ENCODE results near the gene DUSP10. TPM values are rescaled to one million over a fixed set of nuclear protein-coding genes. Genes with fewer than 3 reads are reported as not detected.

The DUSP10 gene
- total RNA-seq, 2 donors from 2014 or later, result 6.5 to 11.7 TPM

DNA sequence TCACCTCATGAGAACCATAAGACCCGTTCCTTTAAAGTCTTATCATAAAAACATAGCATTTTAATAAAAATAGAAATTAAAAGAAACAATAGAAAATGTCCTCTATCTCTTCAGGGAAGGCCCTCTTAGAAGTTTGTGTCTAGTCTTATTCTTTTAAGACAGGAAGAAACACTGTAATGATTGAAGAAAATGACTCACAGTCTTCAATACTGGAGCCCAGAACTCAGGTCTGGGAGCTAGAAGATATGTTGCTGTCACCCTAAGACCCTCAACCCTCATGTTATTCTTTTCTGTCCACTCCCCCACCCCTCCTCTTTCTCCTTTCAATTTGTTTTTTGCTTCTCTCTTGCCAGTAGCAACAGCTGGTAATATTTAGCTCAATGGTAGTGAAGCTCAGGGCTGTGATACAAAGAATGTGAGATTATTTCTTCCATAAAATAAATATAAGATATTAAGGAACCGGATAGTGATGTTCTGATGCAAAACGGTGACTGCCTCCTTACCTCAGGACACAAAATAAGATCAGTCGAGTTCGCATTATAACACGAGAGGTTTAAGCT is 12.0 kb downstream of the DUSP10 start:
- WGBS, 2 experiments (ENCODE audit: insufficient coverage in 1 of 2, insufficient read length in 1 of 2), result 90% methylated on average over 3 to 5 of the region's 6 CpGs
- no peak for DNase-seq
- peaks cover 5% of the 10 kb centered on the region for H3K4me1 ChIP-seq (ENCODE audit: control insufficient read depth, insufficient read depth, low read length)
- no peaks in the 10 kb centered on the region for H3K27me3 ChIP-seq (ENCODE audit: control insufficient read depth, insufficient read depth, low read length, poor library complexity, severe bottlenecking)
- TF ChIP-seq CTCF (conservative IDR thresholded peaks at IDR 0.05), result no peak
- H3K9me3 ChIP-seq (ENCODE audit: control insufficient read depth, low read length), result peaks cover 20% of the 10 kb centered on the region
- H3K9ac ChIP-seq (ENCODE audit: extremely low read depth, low read length, poor library complexity, severe bottlenecking), result no peak overlapping the region
- H3K36me3 Mint-ChIP-seq (ENCODE audit: low read depth), result peaks cover 9% of the 10 kb centered on the region
- no peak overlapping the region for H3K27ac Mint-ChIP-seq
- no peak overlapping the region for H3K4me3 Mint-ChIP-seq
- peaks cover 2% of the 10 kb centered on the region for H3K9me3 Mint-ChIP-seq
- H3K4me3 ChIP-seq (ENCODE audit: low read length), result no peak overlapping the region
- peaks cover 8% of the 10 kb centered on the region for H3K4me1 Mint-ChIP-seq
- H3K27ac ChIP-seq (ENCODE audit: low read depth, low read length), result no peak overlapping the region
- H3K27me3 Mint-ChIP-seq (ENCODE audit: insufficient read depth), result no peaks in the 10 kb centered on the region
- H3K36me3 ChIP-seq (ENCODE audit: control insufficient read depth, insufficient read depth, low read length), result peaks cover 81% of the 10 kb centered on the region

DNA sequence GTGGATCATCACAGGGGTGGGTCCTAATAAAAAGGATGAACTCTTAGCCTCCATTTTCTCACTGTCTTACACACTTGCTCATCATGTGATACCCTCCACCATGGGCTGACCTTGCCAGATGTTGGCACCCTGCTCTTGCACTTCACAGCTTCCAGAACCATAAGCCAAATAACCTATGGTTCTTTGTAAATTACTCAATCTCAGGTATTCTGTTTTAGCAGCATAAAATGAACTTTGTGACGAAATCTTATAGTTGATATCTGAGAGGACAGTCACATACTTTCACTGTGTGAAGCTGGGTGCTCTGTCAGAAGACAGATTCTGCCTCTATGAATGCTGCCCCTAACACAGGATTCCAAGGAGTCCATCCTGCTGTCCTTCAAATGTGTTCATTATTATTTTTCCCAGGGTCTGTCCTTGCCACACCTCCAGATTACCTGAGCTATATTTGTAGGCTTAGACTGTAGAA is 13.8 kb downstream of the DUSP10 start:
- TF ChIP-seq CTCF (conservative IDR thresholded peaks at IDR 0.05), result no peak
- H3K4me1 ChIP-seq (ENCODE audit: control insufficient read depth, insufficient read depth, low read length), result peaks cover 5% of the 10 kb centered on the region
- H3K27me3 ChIP-seq (ENCODE audit: control insufficient read depth, insufficient read depth, low read length, poor library complexity, severe bottlenecking), result no peaks in the 10 kb centered on the region
- H3K27ac ChIP-seq (ENCODE audit: low read depth, low read length), result no peak overlapping the region
- peaks cover 80% of the 10 kb centered on the region for H3K36me3 ChIP-seq (ENCODE audit: control insufficient read depth, insufficient read depth, low read length)
- H3K4me3 ChIP-seq (ENCODE audit: low read length), result peak overlapping the region; percentile 31
- peaks cover 24% of the 10 kb centered on the region for H3K36me3 Mint-ChIP-seq (ENCODE audit: low read depth)
- H3K4me1 Mint-ChIP-seq, result peaks cover 8% of the 10 kb centered on the region
- DNase-seq, result no peak
- H3K9me3 ChIP-seq (ENCODE audit: control insufficient read depth, low read length), result peaks cover 38% of the 10 kb centered on the region
- H3K27me3 Mint-ChIP-seq (ENCODE audit: insufficient read depth), result no peaks in the 10 kb centered on the region
- H3K27ac Mint-ChIP-seq, result no peak overlapping the region
- no peak overlapping the region for H3K9ac ChIP-seq (ENCODE audit: extremely low read depth, low read length, poor library complexity, severe bottlenecking)
- peaks cover 18% of the 10 kb centered on the region for H3K9me3 Mint-ChIP-seq
- WGBS, 2 experiments (ENCODE audit: insufficient coverage in 1 of 2, insufficient read length in 1 of 2), result 98% methylated on average over 1 of the region's 1 CpG; no CpG with 5 or more reads in 1 of the 2 experiments
- H3K4me3 Mint-ChIP-seq, result no peak overlapping the region

DNA sequence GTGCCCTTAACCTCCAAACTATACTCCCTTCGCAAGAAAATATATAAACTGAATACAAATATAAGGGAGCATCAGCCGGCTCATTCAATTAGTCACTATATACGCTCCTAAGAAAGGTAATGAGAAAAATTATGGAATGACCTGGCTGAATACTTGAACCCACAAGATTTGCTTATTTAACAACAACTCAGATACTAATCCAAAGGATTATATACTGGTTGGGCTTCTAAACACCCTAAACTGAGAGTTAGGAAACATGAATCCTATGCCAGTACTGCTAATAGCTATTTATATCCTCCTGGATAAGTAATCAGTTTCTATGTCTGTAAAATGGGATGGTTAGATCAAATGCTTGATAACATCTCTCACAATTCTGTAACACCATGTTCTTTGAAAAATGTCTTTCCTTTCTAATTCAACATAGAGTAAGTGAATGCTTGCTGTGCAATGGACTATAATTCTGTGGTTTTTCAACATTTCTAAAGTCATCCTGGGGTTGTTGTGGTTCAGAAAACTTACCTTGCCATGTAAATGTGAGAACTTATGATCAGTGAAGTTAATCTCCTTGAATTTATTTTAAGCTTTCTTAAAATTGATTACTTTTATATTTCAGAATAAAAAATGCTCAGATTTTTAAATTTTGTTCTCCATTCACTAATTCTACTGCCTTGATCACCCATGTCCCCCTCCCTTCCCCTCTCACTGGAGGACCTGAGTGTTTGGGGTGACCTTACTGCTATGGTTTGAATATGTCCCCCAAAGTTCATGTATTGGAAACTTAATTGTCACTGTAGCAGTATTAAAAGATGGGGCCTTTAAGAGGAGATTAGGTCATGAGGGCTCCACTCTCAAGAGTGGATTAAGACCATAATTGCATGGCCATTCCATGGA is 14.5 kb downstream of the DUSP10 start:
- peak overlapping the region; percentile 31 for H3K4me3 ChIP-seq (ENCODE audit: low read length)
- H3K36me3 Mint-ChIP-seq (ENCODE audit: low read depth), result peaks cover 31% of the 10 kb centered on the region
- peaks cover 5% of the 10 kb centered on the region for H3K4me1 ChIP-seq (ENCODE audit: control insufficient read depth, insufficient read depth, low read length)
- no peaks in the 10 kb centered on the region for H3K27me3 ChIP-seq (ENCODE audit: control insufficient read depth, insufficient read depth, low read length, poor library complexity, severe bottlenecking)
- H3K9ac ChIP-seq (ENCODE audit: extremely low read depth, low read length, poor library complexity, severe bottlenecking), result no peak overlapping the region
- no peaks in the 10 kb centered on the region for H3K27me3 Mint-ChIP-seq (ENCODE audit: insufficient read depth)
- peaks cover 11% of the 10 kb centered on the region for H3K4me1 Mint-ChIP-seq
- peaks cover 25% of the 10 kb centered on the region for H3K9me3 Mint-ChIP-seq
- peaks cover 80% of the 10 kb centered on the region for H3K36me3 ChIP-seq (ENCODE audit: control insufficient read depth, insufficient read depth, low read length)
- no peak for DNase-seq
- no peak for TF ChIP-seq CTCF (conservative IDR thresholded peaks at IDR 0.05)
- H3K27ac ChIP-seq (ENCODE audit: low read depth, low read length), result no peak overlapping the region
- WGBS, 2 experiments (ENCODE audit: insufficient coverage in 1 of 2, insufficient read length in 1 of 2), result 97 to 100% methylated on average over 1 to 3 of the region's 3 CpGs
- no peak overlapping the region for H3K27ac Mint-ChIP-seq
- H3K4me3 Mint-ChIP-seq, result no peak overlapping the region
- peaks cover 45% of the 10 kb centered on the region for H3K9me3 ChIP-seq (ENCODE audit: control insufficient read depth, low read length)
